SK-N-SH (cell line): ENCODE results near the gene PRR15L. TPM values are rescaled to one million over a fixed set of nuclear protein-coding genes. Genes with fewer than 3 reads are reported as not detected.

Experiments
- CTCF ChIA-PET: fragments of 300-600, 350-600 bp; formaldehyde crosslinking; extraction: SDS; loops from one replicate; lab custom pipeline; 2021; lab: Yijun Ruan, JAX
- POLR2A ChIA-PET: fragments of 350-600 bp; sonication (Branson Sonifier 250); formaldehyde crosslinking; extraction: SDS; loops from one replicate; lab custom pipeline; 2020; ENCODE audit warnings: antibody characterized with exemption, inconsistent platforms; lab: Yijun Ruan, JAX
- DNase-seq: peaks from one replicate; pipeline ENCODE4 v3.0.0; 2012
- H2AFZ ChIP-seq: fragments of 200-600 bp; sonication (generic); 2 replicates; pipeline ENCODE4 v1.8.1; 2016; ENCODE audit warnings: antibody characterized with exemption, mild to moderate bottlenecking, low read depth
- H3F3A ChIP-seq: fragments of 200-600 bp; sonication (generic); replicated peaks from 2 replicates; pipeline ENCODE3; 2016; ENCODE audit warnings: antibody characterized with exemption, mild to moderate bottlenecking; ENCODE audit not compliant: insufficient read depth
- H3K27ac ChIP-seq, 2 experiments: fragments of 200-500 bp in 1 of 2; fragments of 200-600 bp in 1 of 2; sonication (Bioruptor generic) in 1 of 2; sonication (generic), shearing (Covaris generic) in 1 of 2; 2 replicates each; pipeline versions ENCODE4 v1.5.1 to v1.6.1; 2014 to 2016; ENCODE audit warnings: low read depth in 2 of 2, inconsistent platforms in 1 of 2, low read length in 1 of 2, mild to moderate bottlenecking in 1 of 2, mixed read lengths in 1 of 2
- H3K27me3 ChIP-seq: fragments of 200-600 bp; sonication (generic), shearing (Covaris generic); 2 replicates; pipeline ENCODE4 v1.6.1; 2016; ENCODE audit warnings: mixed run types; ENCODE audit not compliant: insufficient read depth
- H3K36me3 ChIP-seq, 2 experiments: fragments of 200-500 bp in 1 of 2; fragments of 200-600 bp in 1 of 2; sonication (Bioruptor generic) in 1 of 2; sonication (generic) in 1 of 2; replicated peaks in 1 of 2; 2 replicates each; pipeline versions ENCODE3 to v1.5.1; 2014 to 2016; ENCODE audit warnings: low read length in 1 of 2, mild to moderate bottlenecking in 1 of 2; ENCODE audit not compliant: insufficient read depth in 2 of 2, control insufficient read depth in 1 of 2
- H3K4me1 ChIP-seq, 2 experiments: fragments of 200-500 bp in 1 of 2; fragments of 200-600 bp in 1 of 2; sonication (Bioruptor generic) in 1 of 2; sonication (generic), shearing (Covaris generic) in 1 of 2; 2 replicates each; pipeline versions ENCODE4 v1.5.1 to v1.6.1; 2014 to 2016; ENCODE audit warnings: low read depth in 1 of 2, low read length in 1 of 2, mixed run types in 1 of 2; ENCODE audit not compliant: insufficient read depth in 2 of 2, control insufficient read depth in 1 of 2
- H3K4me2 ChIP-seq: fragments of 200-600 bp; sonication (generic), shearing (Covaris generic); 2 replicates; pipeline ENCODE4 v1.6.1; 2017; ENCODE audit warnings: mixed run types
- H3K4me3 ChIP-seq, 2 experiments: fragments of 200-500 bp in 1 of 2; fragments of 200-600 bp in 1 of 2; sonication (Bioruptor generic) in 1 of 2; sonication (generic), shearing (Covaris generic) in 1 of 2; 2 replicates each; pipeline versions ENCODE4 v1.5.1 to v1.8.1; 2014 to 2016; ENCODE audit warnings: low read depth in 2 of 2, inconsistent platforms in 1 of 2, low read length in 1 of 2, mild to moderate bottlenecking in 1 of 2, mixed read lengths in 1 of 2, moderate library complexity in 1 of 2
- H3K79me2 ChIP-seq: fragments of 200-600 bp; sonication (generic); 2 replicates; pipeline ENCODE4 v1.8.1; 2017; ENCODE audit warnings: mild to moderate bottlenecking; ENCODE audit not compliant: insufficient read depth
- H3K9ac ChIP-seq: fragments of 200-600 bp; sonication (generic); 2 replicates; pipeline ENCODE4 v1.6.1; 2017; ENCODE audit warnings: mixed run types
- H3K9me2 ChIP-seq: fragments of 200-600 bp; sonication (generic); 2 replicates; pipeline ENCODE4 v1.6.1; 2017; ENCODE audit warnings: mixed run types
- H3K9me3 ChIP-seq: fragments of 200-600 bp; sonication (generic); 2 replicates; pipeline ENCODE4 v1.6.1; 2017; ENCODE audit warnings: mixed run types, mild to moderate bottlenecking, moderate library complexity
- H4K20me1 ChIP-seq: fragments of 200-600 bp; sonication (generic); 2 replicates; pipeline ENCODE4 v1.6.1; 2017; ENCODE audit warnings: mild to moderate bottlenecking, mixed run types; ENCODE audit not compliant: insufficient read depth
- ELF1 ChIP-seq: IDR thresholded peaks from 2 replicates; pipeline ENCODE4 v1.4.0; 2012
- EP300 ChIP-seq, 2 experiments: IDR thresholded peaks; 2 replicates each; pipeline versions ENCODE4 v1.4.0 to v1.6.1; 2012; ENCODE audit warnings: borderline replicate concordance in 1 of 2, low read depth in 1 of 2, low read length in 1 of 2
- EZH2phosphoT487 ChIP-seq: fragments of 200-600 bp; sonication (generic); IDR thresholded peaks from 2 replicates; pipeline ENCODE4 v1.6.1; 2017; ENCODE audit warnings: low read depth, mixed run types, mild to moderate bottlenecking, antibody characterized with exemption, moderate library complexity, borderline replicate concordance
- FOXM1 ChIP-seq: IDR thresholded peaks from 2 replicates; pipeline ENCODE4 v1.4.0; 2012; ENCODE audit warnings: low read depth, mild to moderate bottlenecking
- GATA2 ChIP-seq: sonication (generic); formaldehyde crosslinking; IDR thresholded peaks from 2 replicates; pipeline ENCODE4 v1.5.0; 2020; ENCODE audit warnings: mild to moderate bottlenecking, missing genetic modification reagents
- MAX ChIP-seq: IDR thresholded peaks from 2 replicates; pipeline ENCODE4 v1.4.0; 2012; ENCODE audit warnings: low read depth
- MXI1 ChIP-seq: IDR thresholded peaks from 2 replicates; pipeline ENCODE4 v1.6.1; 2012; ENCODE audit warnings: mild to moderate bottlenecking, low read depth, low read length, improper control_type of control experiment
- NFIC ChIP-seq: IDR thresholded peaks from 2 replicates; pipeline ENCODE4 v1.4.0; 2012; ENCODE audit warnings: borderline replicate concordance
- PBX3 ChIP-seq: IDR thresholded peaks from 2 replicates; pipeline ENCODE4; 2012
- POLR2AphosphoS5 ChIP-seq: IDR thresholded peaks from 2 replicates; pipeline ENCODE4 v1.6.1; 2012; ENCODE audit warnings: low read depth, low read length
- RAD21 ChIP-seq: IDR thresholded peaks from 2 replicates; pipeline ENCODE4 v1.6.1; 2012; ENCODE audit warnings: mild to moderate bottlenecking, low read length
- SIN3A ChIP-seq: IDR thresholded peaks from 2 replicates; pipeline ENCODE4 v1.6.1; 2012; ENCODE audit warnings: low read depth, mild to moderate bottlenecking, low read length, moderate library complexity, borderline replicate concordance
- SMC3 ChIP-seq: IDR thresholded peaks from 2 replicates; pipeline ENCODE4 v1.6.1; 2012; ENCODE audit warnings: low read depth, low read length, improper control_type of control experiment
- TAF1 ChIP-seq: IDR thresholded peaks from 2 replicates; pipeline ENCODE4 v1.6.1; 2012; ENCODE audit warnings: low read depth, mild to moderate bottlenecking, low read length, moderate library complexity, borderline replicate concordance
- TCF12 ChIP-seq: IDR thresholded peaks from 2 replicates; pipeline ENCODE4 v1.4.0; 2012
- USF1 ChIP-seq: IDR thresholded peaks from 2 replicates; pipeline ENCODE4 v1.4.0; 2012; ENCODE audit warnings: low read depth, borderline replicate concordance
- USF2 ChIP-seq: fragments of 150-350 bp; IDR thresholded peaks from 2 replicates; pipeline ENCODE4 v1.6.1; 2017; ENCODE audit warnings: antibody characterized with exemption, low read length, low read depth, borderline replicate concordance
- YY1 ChIP-seq: IDR thresholded peaks from 2 replicates; pipeline ENCODE4 v1.4.0; 2012; ENCODE audit warnings: low read depth, mild to moderate bottlenecking
- WGBS: methylation state at CpG from one replicate; pipeline ENCODE4 v1.1.6; 2017; ENCODE audit warnings: low lambda C conversion rate; 5-methylcytosine and 5-hydroxymethylcytosine counted together
- polyA plus RNA-seq, 3 experiments: library from polyadenylated mRNA; depleted of rRNA; stranded (reverse); fragments of >200 nt; gene quantifications; 2 replicates each; pipeline ENCODE4 v1.2.3, GENCODE V29; 2012

Gene PRR15L
- polyA plus RNA-seq, 1 of the 3 experiments (the other 2 are of a cell fraction), result not detected

- no peaks in the 10 kb centered on the region for H3K9me2 ChIP-seq
- peaks cover 0 to 1% of the 10 kb centered on the region in 2 experiments for H3K36me3 ChIP-seq
- peaks cover 0 to 4% of the 10 kb centered on the region in 2 experiments; a peak in 1 of 4 replicates for H3K4me1 ChIP-seq
- no peak for DNase-seq
- no peak overlapping the region for H3K4me2 ChIP-seq
- no peak overlapping the region for H2AFZ ChIP-seq
- H3K79me2 ChIP-seq, result no peaks in the 10 kb centered on the region
- WGBS, result 75% methylated on average over 1 of the region's 1 CpG
- H3K27ac ChIP-seq, result no peak overlapping the region
- POLR2A ChIA-PET, result no interaction called here
- H3K4me3 ChIP-seq, result no peak overlapping the region
- no peaks in the 10 kb centered on the region for H4K20me1 ChIP-seq
- no peak overlapping the region for H3K9ac ChIP-seq
- no peak for TF ChIP-seq SMC3
- peak; percentile 6; the same call in 1 of the 2 replicates for TF ChIP-seq TCF12
- TF ChIP-seq TAF1, result no peak
- TF ChIP-seq EZH2phosphoT487, result no peak
- TF ChIP-seq, all 33 proteins: peak for 1
- no peaks in the 10 kb centered on the region for H3F3A ChIP-seq
- CTCF ChIA-PET, result interaction anchor here (1.1 to 40.5 kb wide), 2 partner anchors 22 to 92 kb away, joined by 4 to 1216 read pairs; partner anchors contain the start of genes CDK5RAP3, PNPO and PRR15L
- H3K27me3 ChIP-seq, result no peaks in the 10 kb centered on the region
- no peaks in the 10 kb centered on the region for H3K9me3 ChIP-seq
These were observed 22.8 kb downstream of the PRR15L start for GRCh38 chr17:47934856-47935255.

GRCh38 chr17:47931848-47932247 is 25.8 kb downstream of the PRR15L start:
- 85% methylated on average over 4 of the region's 4 CpGs for WGBS
- Histone ChIP-seq H4K20me1 (no peaks in the 10 kb centered on the region), H3K4me2 (no peak overlapping the region), H3K27me3 (no peaks in the 10 kb centered on the region), H3K9ac (no peak overlapping the region), H3K79me2 (no peaks in the 10 kb centered on the region), H3K36me3 (peaks cover 7 to 14% of the 10 kb centered on the region in 2 experiments), H3F3A (no peaks in the 10 kb centered on the region), H3K9me3 (no peaks in the 10 kb centered on the region), H2AFZ (no peak overlapping the region), H3K27ac (no peak overlapping the region), H3K4me1 (peaks cover 0 to 4% of the 10 kb centered on the region in 2 experiments; a peak in 1 of 4 replicates), H3K9me2 (no peaks in the 10 kb centered on the region), H3K4me3 (no peak overlapping the region)
- no peak for DNase-seq
- POLR2A ChIA-PET, result no interaction called here
- TF ChIP-seq SIN3A (no peak), GATA2 (no peak), MAX (no peak), YY1 (no peak)
- CTCF ChIA-PET, result interaction anchor here (1.1 to 40.5 kb wide), 3 partner anchors 10 to 86 kb away, joined by 5 to 1216 read pairs (median 13); partner anchors contain the start of genes CDK5RAP3, PNPO and PRR15L

- no peaks in the 10 kb centered on the region for H3K9me3 ChIP-seq
- ChIA-PET CTCF (interaction anchor here (0.7 to 40.5 kb wide), 14 partner anchors 7 to 89 kb away, joined by 3 to 1216 read pairs (median 4); partner anchors contain the start of genes CDK5RAP3, PNPO, PRR15L and SCRN2), POLR2A (interaction anchor here (0.9 kb wide), 2 partner anchors 12 kb away, joined by 3 to 4 read pairs; partner anchors contain the start of gene PNPO)
- no peaks in the 10 kb centered on the region for H3K27me3 ChIP-seq
- H2AFZ ChIP-seq, result no peak overlapping the region
- no peaks in the 10 kb centered on the region for H3K79me2 ChIP-seq
- H3K4me1 ChIP-seq, result no peaks in the 10 kb centered on the region
- no peak overlapping the region for H3K4me3 ChIP-seq
- no peaks in the 10 kb centered on the region for H3F3A ChIP-seq
- TF ChIP-seq YY1, result no peak
- TF ChIP-seq EP300 (IDR thresholded peaks at IDR 0.05; ENCODE audit: borderline replicate concordance in 1 of 2, low read depth in 1 of 2, low read length in 1 of 2), result no peak
- TF ChIP-seq RAD21, result no peak
- TF ChIP-seq ELF1, result no peak
- no peak for TF ChIP-seq PBX3
- no peak for TF ChIP-seq FOXM1
- TF ChIP-seq POLR2AphosphoS5, result no peak
- TF ChIP-seq USF1, result no peak
- no peak for TF ChIP-seq MXI1
- no peak for TF ChIP-seq USF2
- TF ChIP-seq NFIC, result no peak
- no peak for TF ChIP-seq GATA2
- no peaks in the 10 kb centered on the region for H4K20me1 ChIP-seq
- no peak overlapping the region for H3K4me2 ChIP-seq
- no peak for DNase-seq
- WGBS, result 85% methylated on average over 9 of the region's 10 CpGs
- no peaks in the 10 kb centered on the region for H3K9me2 ChIP-seq
- H3K27ac ChIP-seq, result no peak overlapping the region
- H3K36me3 ChIP-seq, result peaks cover 19 to 29% of the 10 kb centered on the region in 2 experiments
- H3K9ac ChIP-seq, result no peak overlapping the region
These were observed 28.3 kb downstream of the PRR15L start for GRCh38 chr17:47929218-47930000.
